HepG2 (cell line): ENCODE data around the gene NRSN2. TPM values are rescaled to one million over a fixed set of nuclear protein-coding genes. Genes with fewer than 3 reads are reported as not detected.

Experiments used
- AGO1 ChIP-seq: fragments of 200-400 bp; formaldehyde crosslinking; IDR thresholded peaks from 2 replicates; pipeline ENCODE4 v1.6.1; 2017; ENCODE audit warnings: mild to moderate bottlenecking, low read depth, low read length, moderate library complexity; ENCODE audit not compliant: poor library complexity, severe bottlenecking
- ARID2 ChIP-seq: sonication (generic); formaldehyde crosslinking; IDR thresholded peaks from 2 replicates; pipeline ENCODE4 v1.8.1; 2022; ENCODE audit warnings: mild to moderate bottlenecking, missing genetic modification reagents, borderline replicate concordance
- CEBPG ChIP-seq: IDR thresholded peaks from 2 replicates; pipeline ENCODE4 v1.6.1; 2016
- CHCHD3 ChIP-seq: sonication (generic); formaldehyde crosslinking; IDR thresholded peaks from 2 replicates; pipeline ENCODE4 v1.8.0; 2022; ENCODE audit warnings: mild to moderate bottlenecking, missing genetic modification reagents, moderate library complexity
- FIP1L1 ChIP-seq: fragments of 200-400 bp; formaldehyde crosslinking; IDR thresholded peaks from 2 replicates; pipeline ENCODE4 v1.6.1; 2018; ENCODE audit warnings: low read depth, mild to moderate bottlenecking, low read length, moderate library complexity, borderline replicate concordance; ENCODE audit not compliant: insufficient read depth
- FOXJ3 ChIP-seq: sonication (generic); formaldehyde crosslinking; IDR thresholded peaks from 2 replicates; pipeline ENCODE4 v1.4.0; 2020; ENCODE audit warnings: missing genetic modification reagents, mild to moderate bottlenecking, borderline replicate concordance
- MATR3 ChIP-seq: sonication (generic); formaldehyde crosslinking; IDR thresholded peaks from 2 replicates; pipeline ENCODE4 v1.4.0; 2020; ENCODE audit warnings: missing genetic modification reagents
- MED1 ChIP-seq: sonication (generic); formaldehyde crosslinking; IDR thresholded peaks from 2 replicates; pipeline ENCODE4 v1.4.0; 2020; ENCODE audit warnings: missing genetic modification reagents
- PHF8 ChIP-seq: sonication (generic); formaldehyde crosslinking; IDR thresholded peaks from 2 replicates; pipeline ENCODE4 v1.5.0; 2020; ENCODE audit warnings: missing genetic modification reagents
- SMAD1 ChIP-seq: sonication (generic); formaldehyde crosslinking; IDR thresholded peaks from 2 replicates; pipeline ENCODE4 v1.4.0; 2020; ENCODE audit warnings: missing genetic modification reagents, low read depth, mild to moderate bottlenecking, borderline replicate concordance
- TAF15 ChIP-seq: fragments of 200-400 bp; formaldehyde crosslinking; IDR thresholded peaks from one replicate; pipeline ENCODE4 v1.6.1; 2018; ENCODE audit warnings: mild to moderate bottlenecking, low read depth, low read length; ENCODE audit not compliant: poor library complexity, severe bottlenecking
- ZEB1 ChIP-seq: IDR thresholded peaks from 2 replicates; pipeline ENCODE4 v1.6.1; 2012; ENCODE audit warnings: mild to moderate bottlenecking, low read depth, inconsistent platforms; ENCODE audit not compliant: insufficient replicate concordance
- ZNF121 ChIP-seq: sonication (generic); formaldehyde crosslinking; IDR thresholded peaks from 2 replicates; pipeline ENCODE4 v1.5.0; 2020; ENCODE audit warnings: mild to moderate bottlenecking, missing genetic modification reagents
- ZNF263 ChIP-seq: sonication (generic); formaldehyde crosslinking; IDR thresholded peaks from 2 replicates; pipeline ENCODE4 v1.4.0; 2020; ENCODE audit warnings: missing genetic modification reagents
- ZNF333 ChIP-seq: sonication (generic); formaldehyde crosslinking; IDR thresholded peaks from 2 replicates; pipeline ENCODE4 v1.4.0; 2020; ENCODE audit warnings: mild to moderate bottlenecking, missing genetic modification reagents, borderline replicate concordance
- ZNF431 ChIP-seq: sonication (generic); formaldehyde crosslinking; IDR thresholded peaks from 2 replicates; pipeline ENCODE4 v1.9.0; 2022; ENCODE audit warnings: missing genetic modification reagents, low read depth, mild to moderate bottlenecking, borderline replicate concordance
- ZNF563 ChIP-seq: sonication (generic); formaldehyde crosslinking; IDR thresholded peaks from 2 replicates; pipeline ENCODE4 v1.8.0; 2022; ENCODE audit warnings: mild to moderate bottlenecking, moderate library complexity, missing genetic modification reagents
- ZNF7 ChIP-seq: IDR thresholded peaks from 2 replicates; pipeline ENCODE4 v1.6.1; 2016; ENCODE audit warnings: missing biosample characterization, missing genetic modification reagents
- ZSCAN25 ChIP-seq: sonication (generic); formaldehyde crosslinking; IDR thresholded peaks from 2 replicates; pipeline ENCODE4 v1.8.0; 2022; ENCODE audit warnings: mild to moderate bottlenecking, missing genetic modification reagents
- polyA plus RNA-seq, 8 experiments: library from polyadenylated mRNA; depleted of rRNA in 3 of 8; stranded (reverse) in 7 of 8; unstranded in 1 of 8; fragments of >200 nt; fragmentation: Illumina TruSeq in 4 of 8; extraction: Trizol in 4 of 8; gene quantifications; 2 replicates each; pipeline versions ENCODE4 v1.2.1 to v1.2.3, GENCODE V29; 2011 to 2016; ENCODE audit warnings: low read depth in 4 of 8, missing spikeins in 1 of 8, mixed read lengths in 1 of 8; ENCODE audit not compliant: insufficient read depth in 1 of 8
- total RNA-seq, 5 experiments: library from RNA; depleted of rRNA; stranded (reverse); fragments of >200 nt; fragmentation: Illumina TruSeq; extraction: Trizol; gene quantifications; 2 replicates each; pipeline ENCODE4 v1.2.3, GENCODE V29; 2016; ENCODE audit warnings: low read depth in 1 of 5
- TF ChIP-seq, protein P1 (sequence below): sonication (generic); formaldehyde crosslinking; IDR thresholded peaks from 2 replicates; pipeline ENCODE4 v1.8.1; 2022; ENCODE audit warnings: mild to moderate bottlenecking, missing genetic modification reagents
- TF ChIP-seq, protein P2 (sequence below): sonication (generic); formaldehyde crosslinking; IDR thresholded peaks from 2 replicates; pipeline ENCODE4 v1.5.0; 2020; ENCODE audit warnings: missing genetic modification reagents, mild to moderate bottlenecking, borderline replicate concordance
- TF ChIP-seq, protein P3 (sequence below): sonication (generic); formaldehyde crosslinking; IDR thresholded peaks from 2 replicates; pipeline ENCODE4 v1.4.0; 2020; ENCODE audit warnings: missing genetic modification reagents
- TF ChIP-seq, protein P4 (sequence below): sonication (generic); formaldehyde crosslinking; IDR thresholded peaks from 2 replicates; pipeline ENCODE4 v1.5.0; 2020; ENCODE audit warnings: missing genetic modification reagents, mild to moderate bottlenecking, borderline replicate concordance
- TF ChIP-seq, protein P5 (sequence below): sonication (generic); formaldehyde crosslinking; IDR thresholded peaks from 2 replicates; pipeline ENCODE4 v1.4.0; 2020; ENCODE audit warnings: missing genetic modification reagents, borderline replicate concordance

NRSN2 gene
- total and polyA plus RNA-seq, 2 of the 13 experiments (the other 11 are each of a cell fraction or from before 2014, with no cell fraction given): 32.3 to 49.4 TPM

DNA sequence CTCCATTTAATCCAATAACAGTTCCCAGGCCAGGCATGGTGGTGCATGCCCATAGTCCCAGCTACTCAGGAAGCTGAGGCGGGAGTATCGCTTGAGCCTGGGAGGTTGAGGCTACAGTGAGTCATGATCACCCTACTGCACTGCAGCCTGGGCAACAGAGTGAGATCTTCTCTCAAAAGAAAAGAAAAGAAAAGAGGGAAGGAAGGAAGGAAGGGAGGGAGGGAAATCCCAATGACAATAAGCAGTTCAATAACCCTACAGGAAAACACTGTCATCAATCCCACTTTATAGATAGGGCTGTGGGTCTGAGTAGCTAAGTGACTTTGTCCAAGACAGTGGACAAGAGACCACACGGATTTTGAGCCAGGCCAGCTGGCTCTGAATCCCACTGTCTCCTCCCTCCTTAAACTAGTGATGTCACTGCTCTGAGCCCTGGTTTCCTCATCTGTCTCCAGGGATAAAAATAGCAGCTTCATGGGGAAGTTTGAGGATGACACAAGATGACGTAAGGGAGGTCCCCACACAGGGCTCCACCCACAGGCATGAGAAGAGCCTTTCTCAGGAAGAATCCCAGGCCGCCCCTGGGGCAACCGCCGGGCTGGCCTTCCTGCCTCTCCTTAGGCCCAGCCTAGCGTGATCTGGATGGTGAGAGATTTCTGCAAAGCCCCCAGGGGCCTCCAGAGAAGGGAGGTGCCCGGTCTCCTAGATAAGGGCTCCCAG lies 26.4 kb downstream of the NRSN2 start (continued):
- TF ChIP-seq ZNF333 (CRISPR knock-in tag) (no peak; the same call in 1 of the 2 replicates), ZNF121 (CRISPR knock-in tag) (peak; percentile 89), MED1 (CRISPR knock-in tag) (peak; percentile 55), TAF15 (no peak), ARID2 (CRISPR knock-in tag) (no peak), FIP1L1 (no peak), SMAD1 (CRISPR knock-in tag) (no peak), ZNF7 (CRISPR knock-in tag) (no peak), PHF8 (no peak), MATR3 (CRISPR knock-in tag) (no peak), ZEB1 (no peak), AGO1 (no peak), CHCHD3 (no peak), FOXJ3 (CRISPR knock-in tag) (no peak), ZNF431 (CRISPR knock-in tag) (no peak), ZNF263 (CRISPR knock-in tag) (no peak), CEBPG (CRISPR knock-in tag) (peak; percentile 45; the same call in 1 of the 2 replicates), ZSCAN25 (CRISPR knock-in tag) (no peak), ZNF563 (CRISPR knock-in tag) (no peak)
- TF ChIP-seq, protein P1, sequence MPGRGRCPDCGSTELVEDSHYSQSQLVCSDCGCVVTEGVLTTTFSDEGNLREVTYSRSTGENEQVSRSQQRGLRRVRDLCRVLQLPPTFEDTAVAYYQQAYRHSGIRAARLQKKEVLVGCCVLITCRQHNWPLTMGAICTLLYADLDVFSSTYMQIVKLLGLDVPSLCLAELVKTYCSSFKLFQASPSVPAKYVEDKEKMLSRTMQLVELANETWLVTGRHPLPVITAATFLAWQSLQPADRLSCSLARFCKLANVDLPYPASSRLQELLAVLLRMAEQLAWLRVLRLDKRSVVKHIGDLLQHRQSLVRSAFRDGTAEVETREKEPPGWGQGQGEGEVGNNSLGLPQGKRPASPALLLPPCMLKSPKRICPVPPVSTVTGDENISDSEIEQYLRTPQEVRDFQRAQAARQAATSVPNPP: no peak
- TF ChIP-seq, protein P2, sequence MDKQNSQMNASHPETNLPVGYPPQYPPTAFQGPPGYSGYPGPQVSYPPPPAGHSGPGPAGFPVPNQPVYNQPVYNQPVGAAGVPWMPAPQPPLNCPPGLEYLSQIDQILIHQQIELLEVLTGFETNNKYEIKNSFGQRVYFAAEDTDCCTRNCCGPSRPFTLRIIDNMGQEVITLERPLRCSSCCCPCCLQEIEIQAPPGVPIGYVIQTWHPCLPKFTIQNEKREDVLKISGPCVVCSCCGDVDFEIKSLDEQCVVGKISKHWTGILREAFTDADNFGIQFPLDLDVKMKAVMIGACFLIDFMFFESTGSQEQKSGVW (CRISPR knock-in tag): no peak
- TF ChIP-seq, protein P3, sequence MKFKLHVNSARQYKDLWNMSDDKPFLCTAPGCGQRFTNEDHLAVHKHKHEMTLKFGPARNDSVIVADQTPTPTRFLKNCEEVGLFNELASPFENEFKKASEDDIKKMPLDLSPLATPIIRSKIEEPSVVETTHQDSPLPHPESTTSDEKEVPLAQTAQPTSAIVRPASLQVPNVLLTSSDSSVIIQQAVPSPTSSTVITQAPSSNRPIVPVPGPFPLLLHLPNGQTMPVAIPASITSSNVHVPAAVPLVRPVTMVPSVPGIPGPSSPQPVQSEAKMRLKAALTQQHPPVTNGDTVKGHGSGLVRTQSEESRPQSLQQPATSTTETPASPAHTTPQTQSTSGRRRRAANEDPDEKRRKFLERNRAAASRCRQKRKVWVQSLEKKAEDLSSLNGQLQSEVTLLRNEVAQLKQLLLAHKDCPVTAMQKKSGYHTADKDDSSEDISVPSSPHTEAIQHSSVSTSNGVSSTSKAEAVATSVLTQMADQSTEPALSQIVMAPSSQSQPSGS: peak; percentile 45; the same call in 1 of the 2 replicates
- TF ChIP-seq, protein P4, sequence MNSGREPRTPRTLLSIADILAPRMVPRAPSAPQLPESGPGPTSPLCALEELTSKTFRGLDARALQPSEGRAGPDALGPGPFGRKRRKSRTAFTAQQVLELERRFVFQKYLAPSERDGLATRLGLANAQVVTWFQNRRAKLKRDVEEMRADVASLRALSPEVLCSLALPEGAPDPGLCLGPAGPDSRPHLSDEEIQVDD (CRISPR knock-in tag): no peak
- TF ChIP-seq, protein P5, sequence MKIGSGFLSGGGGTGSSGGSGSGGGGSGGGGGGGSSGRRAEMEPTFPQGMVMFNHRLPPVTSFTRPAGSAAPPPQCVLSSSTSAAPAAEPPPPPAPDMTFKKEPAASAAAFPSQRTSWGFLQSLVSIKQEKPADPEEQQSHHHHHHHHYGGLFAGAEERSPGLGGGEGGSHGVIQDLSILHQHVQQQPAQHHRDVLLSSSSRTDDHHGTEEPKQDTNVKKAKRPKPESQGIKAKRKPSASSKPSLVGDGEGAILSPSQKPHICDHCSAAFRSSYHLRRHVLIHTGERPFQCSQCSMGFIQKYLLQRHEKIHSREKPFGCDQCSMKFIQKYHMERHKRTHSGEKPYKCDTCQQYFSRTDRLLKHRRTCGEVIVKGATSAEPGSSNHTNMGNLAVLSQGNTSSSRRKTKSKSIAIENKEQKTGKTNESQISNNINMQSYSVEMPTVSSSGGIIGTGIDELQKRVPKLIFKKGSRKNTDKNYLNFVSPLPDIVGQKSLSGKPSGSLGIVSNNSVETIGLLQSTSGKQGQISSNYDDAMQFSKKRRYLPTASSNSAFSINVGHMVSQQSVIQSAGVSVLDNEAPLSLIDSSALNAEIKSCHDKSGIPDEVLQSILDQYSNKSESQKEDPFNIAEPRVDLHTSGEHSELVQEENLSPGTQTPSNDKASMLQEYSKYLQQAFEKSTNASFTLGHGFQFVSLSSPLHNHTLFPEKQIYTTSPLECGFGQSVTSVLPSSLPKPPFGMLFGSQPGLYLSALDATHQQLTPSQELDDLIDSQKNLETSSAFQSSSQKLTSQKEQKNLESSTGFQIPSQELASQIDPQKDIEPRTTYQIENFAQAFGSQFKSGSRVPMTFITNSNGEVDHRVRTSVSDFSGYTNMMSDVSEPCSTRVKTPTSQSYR (CRISPR knock-in tag): no peak
